ENCODE results near the gene MAEA.

MAEA gene

GRCh38 chr4:1369091-1369450 is 79.4 kb downstream of the MAEA start:
- H3K9me3 ChIP-seq (replicated peaks in 1 of 2; ENCODE audit: control insufficient read depth in 2 of 2, insufficient read depth in 1 of 2, low read depth in 1 of 2, low read length in 2 of 2), result peaks cover 0 to 2% of the 10 kb centered on the region in 2 donors
- no peak overlapping the region for H3K9ac ChIP-seq (ENCODE audit: low read depth, low read length, poor library complexity)
- peaks cover 3% of the 10 kb centered on the region for H3K79me1 ChIP-seq (ENCODE audit: low read depth, low read length)
- H3K4me3 ChIP-seq (ENCODE audit: low read length in 2 of 2), result no peak overlapping the region
- H2BK12ac ChIP-seq (ENCODE audit: low read length), result no peak overlapping the region
- H2AFZ ChIP-seq (ENCODE audit: low read length), result no peak overlapping the region
- H3K4ac ChIP-seq (ENCODE audit: low read length), result no peak overlapping the region
- H3K27me3 ChIP-seq (ENCODE audit: control insufficient read depth in 3 of 3, insufficient read depth in 3 of 3, low read depth in 1 of 3, low read length in 3 of 3), result no peaks in the 10 kb centered on the region
- no peaks in the 10 kb centered on the region for H3K4me1 ChIP-seq (ENCODE audit: control insufficient read depth in 2 of 2, insufficient read depth in 1 of 2, low read depth in 1 of 2, low read length in 2 of 2)
- no peak overlapping the region for H3K27ac ChIP-seq (replicated peaks; ENCODE audit: low read length)
- no peak overlapping the region for H2AK5ac ChIP-seq (ENCODE audit: low read depth, low read length)
- peak overlapping the region; percentile 3 for H3K18ac ChIP-seq (ENCODE audit: low read length)
- H2BK5ac ChIP-seq (ENCODE audit: low read length), result no peak overlapping the region
- peak overlapping the region; percentile 10 for H2BK15ac ChIP-seq (ENCODE audit: low read length)
- H3K14ac ChIP-seq (ENCODE audit: low read length), result no peak overlapping the region
- H2BK120ac ChIP-seq (ENCODE audit: low read depth, low read length), result no peak overlapping the region
- no CpG with 5 or more reads among the region's 18 CpGs for WGBS, 2 donors (ENCODE audit: extremely low coverage in 2 of 2, insufficient read length in 2 of 2, insufficient replicate concordance in 1 of 2)
- H3K4me2 ChIP-seq (ENCODE audit: insufficient read depth, low read length, poor library complexity, severe bottlenecking), result no peak overlapping the region
- H4K91ac ChIP-seq (ENCODE audit: low read depth, low read length, poor library complexity), result no peak overlapping the region
- DNase-seq (ENCODE audit: low spot score), result no peak
- H3K23ac ChIP-seq (ENCODE audit: low read depth, low read length, poor library complexity), result peak overlapping the region; percentile 4
- peaks cover 9 to 29% of the 10 kb centered on the region in 2 donors for H3K36me3 ChIP-seq (replicated peaks in 1 of 2; ENCODE audit: control insufficient read depth in 2 of 2, insufficient read depth in 2 of 2, low read length in 2 of 2)
- no peak overlapping the region for H4K8ac ChIP-seq (ENCODE audit: low read depth, low read length)

- Histone ChIP-seq H4K91ac (ENCODE audit: low read depth, low read length, poor library complexity) (no peak overlapping the region), H3K18ac (ENCODE audit: low read length) (no peak overlapping the region), H3K4me2 (ENCODE audit: insufficient read depth, low read length, poor library complexity, severe bottlenecking) (no peak overlapping the region), H3K79me1 (ENCODE audit: low read depth, low read length) (peaks cover 3% of the 10 kb centered on the region), H4K8ac (ENCODE audit: low read depth, low read length) (no peak overlapping the region), H3K36me3 (replicated peaks in 1 of 2; ENCODE audit: control insufficient read depth in 2 of 2, insufficient read depth in 2 of 2, low read length in 2 of 2) (peaks cover 9 to 29% of the 10 kb centered on the region in 2 donors), H2AK5ac (ENCODE audit: low read depth, low read length) (no peak overlapping the region), H3K4me3 (ENCODE audit: low read length in 2 of 2) (no peak overlapping the region), H2BK5ac (ENCODE audit: low read length) (no peak overlapping the region), H2AFZ (ENCODE audit: low read length) (no peak overlapping the region), H2BK12ac (ENCODE audit: low read length) (no peak overlapping the region), H3K14ac (ENCODE audit: low read length) (no peak overlapping the region), H3K4ac (ENCODE audit: low read length) (no peak overlapping the region), H3K27me3 (ENCODE audit: control insufficient read depth in 3 of 3, insufficient read depth in 3 of 3, low read depth in 1 of 3, low read length in 3 of 3) (no peaks in the 10 kb centered on the region), H2BK120ac (ENCODE audit: low read depth, low read length) (no peak overlapping the region), H3K9me3 (replicated peaks in 1 of 2; ENCODE audit: control insufficient read depth in 2 of 2, insufficient read depth in 1 of 2, low read depth in 1 of 2, low read length in 2 of 2) (peaks cover 0 to 2% of the 10 kb centered on the region in 2 donors), H3K4me1 (ENCODE audit: control insufficient read depth in 2 of 2, insufficient read depth in 1 of 2, low read depth in 1 of 2, low read length in 2 of 2) (no peaks in the 10 kb centered on the region), H3K27ac (replicated peaks; ENCODE audit: low read length) (no peak overlapping the region), H3K9ac (ENCODE audit: low read depth, low read length, poor library complexity) (peak overlapping the region; percentile 24), H2BK15ac (ENCODE audit: low read length) (no peak overlapping the region), H3K23ac (ENCODE audit: low read depth, low read length, poor library complexity) (no peak overlapping the region)
- no CpG with 5 or more reads among the region's 22 CpGs for WGBS, 2 donors (ENCODE audit: extremely low coverage in 2 of 2, insufficient read length in 2 of 2, insufficient replicate concordance in 1 of 2)
- no peak for DNase-seq (ENCODE audit: low spot score)
Measured at GRCh38 chr4:1369479-1370079, 79.9 kb downstream of the MAEA start.

DNA sequence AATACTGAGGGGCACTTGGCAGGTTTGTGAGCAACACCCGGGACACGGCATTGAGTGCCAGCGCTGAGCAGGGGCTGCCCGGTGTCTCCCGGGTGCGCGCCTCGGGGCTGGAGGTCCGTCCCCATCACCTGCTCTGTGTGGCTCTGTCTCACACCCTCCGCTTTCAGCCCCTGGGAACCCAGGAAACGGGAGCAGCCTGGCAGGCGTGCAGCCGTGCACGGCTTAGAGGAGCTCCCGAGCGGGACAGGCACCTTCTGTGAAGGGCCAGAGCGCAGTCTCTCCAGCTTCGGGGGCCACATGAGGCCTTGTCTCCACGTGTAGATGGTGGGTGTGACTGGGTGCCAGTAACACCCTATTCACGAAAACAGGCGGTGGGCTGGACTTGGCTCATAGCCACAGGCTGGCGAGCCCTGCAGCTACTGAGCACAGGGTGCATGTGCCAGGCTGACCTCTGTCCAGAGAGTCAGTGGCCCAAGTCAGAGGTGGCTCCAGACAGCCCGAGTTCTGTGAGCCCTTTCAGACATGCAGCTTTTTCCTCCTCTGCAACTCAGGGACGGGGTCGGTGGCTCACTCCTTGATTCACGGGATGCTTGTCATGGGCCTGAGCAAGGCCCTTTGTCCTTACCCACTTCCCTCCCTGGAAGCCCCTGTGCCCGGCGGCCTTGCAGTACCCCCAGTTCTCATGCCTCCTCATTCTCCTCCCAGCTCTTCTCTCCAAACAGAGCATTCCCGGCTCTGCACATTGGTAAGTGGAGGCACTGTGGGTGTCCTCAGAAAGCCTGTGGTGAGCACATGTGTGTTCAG is 80.8 kb downstream of the MAEA start:
- Histone ChIP-seq H3K4me3 (ENCODE audit: low read length in 2 of 2) (no peak overlapping the region), H2BK12ac (ENCODE audit: low read length) (no peak overlapping the region), H2BK15ac (ENCODE audit: low read length) (no peak overlapping the region), H2AFZ (ENCODE audit: low read length) (no peak overlapping the region), H2BK120ac (ENCODE audit: low read depth, low read length) (no peak overlapping the region), H4K8ac (ENCODE audit: low read depth, low read length) (no peak overlapping the region), H3K36me3 (replicated peaks in 1 of 2; ENCODE audit: control insufficient read depth in 2 of 2, insufficient read depth in 2 of 2, low read length in 2 of 2) (peaks cover 9 to 34% of the 10 kb centered on the region in 2 donors), H3K9me3 (replicated peaks in 1 of 2; ENCODE audit: control insufficient read depth in 2 of 2, insufficient read depth in 1 of 2, low read depth in 1 of 2, low read length in 2 of 2) (peaks cover 0 to 2% of the 10 kb centered on the region in 2 donors), H3K27me3 (ENCODE audit: control insufficient read depth in 3 of 3, insufficient read depth in 3 of 3, low read depth in 1 of 3, low read length in 3 of 3) (no peaks in the 10 kb centered on the region), H3K23ac (ENCODE audit: low read depth, low read length, poor library complexity) (no peak overlapping the region), H3K79me1 (ENCODE audit: low read depth, low read length) (peaks cover 3% of the 10 kb centered on the region), H2BK5ac (ENCODE audit: low read length) (no peak overlapping the region), H4K91ac (ENCODE audit: low read depth, low read length, poor library complexity) (no peak overlapping the region), H3K4me2 (ENCODE audit: insufficient read depth, low read length, poor library complexity, severe bottlenecking) (no peak overlapping the region), H2AK5ac (ENCODE audit: low read depth, low read length) (no peak overlapping the region), H3K9ac (ENCODE audit: low read depth, low read length, poor library complexity) (no peak overlapping the region), H3K27ac (replicated peaks; ENCODE audit: low read length) (no peak overlapping the region), H3K4ac (ENCODE audit: low read length) (no peak overlapping the region), H3K18ac (ENCODE audit: low read length) (peak overlapping the region; percentile 1), H3K4me1 (ENCODE audit: control insufficient read depth in 2 of 2, insufficient read depth in 1 of 2, low read depth in 1 of 2, low read length in 2 of 2) (no peaks in the 10 kb centered on the region), H3K14ac (ENCODE audit: low read length) (no peak overlapping the region)
- no peak for DNase-seq (ENCODE audit: low spot score)
- no CpG with 5 or more reads among the region's 29 CpGs for WGBS, 2 donors (ENCODE audit: extremely low coverage in 2 of 2, insufficient read length in 2 of 2, insufficient replicate concordance in 1 of 2)
